Activated T-helper 1 cell treated with anti-CD3 and anti-CD28 coated beads, Interleukin-12 subunit alpha, Interleukin-12 subunit beta, Interleukin-2, Interleukin-4 antibody, amounts not matched to agents 30 ng/mL and 10 ng/mL and 1 ng/mL, durations not matched to agents 14 hours and 24 hours and 36 hours (primary cell): ENCODE results near the gene RAB27B. TPM values are rescaled to one million over a fixed set of nuclear protein-coding genes. Genes with fewer than 3 reads are reported as not detected.
"Not testable (repeated sequence)": the region's sequence is repeated elsewhere in the genome, so short reads cannot be mapped to it uniquely, and the experiment has no call there.

ENCODE experiments used
- DNase-seq: peaks from one replicate; pipeline ENCODE4 v3.0.0; 2021; ENCODE audit warnings: low spot score
- H3K27ac Mint-ChIP-seq: one replicate; pipeline ENCODE4 v1.8.0; 2021; ENCODE audit warnings: mild to moderate bottlenecking, mixed read lengths
- H3K27me3 Mint-ChIP-seq: one replicate; pipeline ENCODE4 v1.8.0; 2022; ENCODE audit warnings: mild to moderate bottlenecking, moderate library complexity, mixed read lengths; ENCODE audit not compliant: insufficient read depth
- H3K36me3 Mint-ChIP-seq: one replicate; pipeline ENCODE4 v1.8.0; 2021; ENCODE audit warnings: low read depth, mixed read lengths
- H3K4me1 Mint-ChIP-seq: one replicate; pipeline ENCODE4 v1.8.0; 2021; ENCODE audit warnings: low read depth, mixed read lengths
- H3K4me3 Mint-ChIP-seq: one replicate; pipeline ENCODE4 v1.8.0; 2021; ENCODE audit warnings: mild to moderate bottlenecking, moderate library complexity, mixed read lengths
- H3K9me3 Mint-ChIP-seq: one replicate; pipeline ENCODE4 v1.8.0; 2021; ENCODE audit warnings: mixed read lengths
- intact Hi-C: fragments of 100-400 bp; cut with micrococcal nuclease; formaldehyde crosslinking; loops from one replicate; pipeline ENCODE4 v1.15.1; 2024
- total RNA-seq: library from RNA; stranded (reverse); gene quantifications from 2 replicates; pipeline ENCODE4 v1.2.3, GENCODE V29; 2022

The RAB27B gene
- total RNA-seq, 1 donor from 2014 or later: 0.21 TPM

DNA sequence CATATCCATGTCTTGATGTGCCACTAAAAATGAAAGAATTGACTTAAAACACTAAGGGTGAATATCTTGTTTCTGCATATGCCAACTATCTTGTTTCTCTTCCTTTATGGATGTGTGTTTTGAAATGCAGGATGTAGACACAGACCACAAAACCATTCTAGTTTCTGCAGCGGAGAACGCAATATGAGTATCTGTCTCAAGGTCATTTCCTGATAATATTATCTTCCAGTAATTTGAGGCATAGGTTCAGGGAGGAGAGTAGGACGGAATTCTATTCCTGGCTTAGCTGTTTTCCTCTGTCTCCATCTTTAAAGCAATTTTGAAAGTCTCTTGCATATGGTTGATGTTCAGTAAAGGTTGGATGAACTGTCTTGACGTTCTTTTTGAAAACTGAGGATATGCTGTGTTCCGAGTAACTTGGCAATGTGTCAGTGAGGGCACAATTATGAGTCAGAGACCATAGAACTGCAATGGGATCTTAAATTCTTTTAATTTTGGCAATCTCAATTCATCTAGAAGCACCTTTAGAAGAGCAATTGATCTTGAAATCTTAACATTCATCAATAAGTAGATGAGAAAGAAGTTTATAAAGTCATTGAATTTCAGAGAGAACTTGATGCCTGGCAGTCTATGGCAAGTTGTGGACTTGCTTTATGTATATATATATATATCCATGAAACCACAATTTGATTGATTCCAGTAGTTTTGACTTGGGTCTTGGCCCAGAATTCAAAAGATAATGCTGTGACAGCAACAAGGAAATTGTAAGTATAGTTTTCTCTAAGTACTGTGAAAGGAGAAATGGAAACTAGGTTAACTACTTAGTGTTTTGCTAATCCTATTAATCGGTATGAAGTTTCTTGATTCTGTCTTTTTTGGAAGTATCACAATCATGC, 24.8 kb downstream of the RAB27B start:
- Mint-ChIP-seq H3K27me3 (peaks cover 4% of the 10 kb centered on the region), H3K4me1 (peaks cover 19% of the 10 kb centered on the region), H3K4me3 (no peak overlapping the region), H3K27ac (no peak overlapping the region), H3K9me3 (no peaks in the 10 kb centered on the region), H3K36me3 (no peaks in the 10 kb centered on the region)
- intact Hi-C loops: loop anchor here (5.0 kb wide), 1 partner anchor 136 kb away; no protein-coding TSS in a partner anchor
- DNase-seq: no peak

GRCh38 chr18:54855050-54855449, 26.8 kb downstream of the RAB27B start:
- intact Hi-C loops, H3K4me3 Mint-ChIP-seq, H3K27me3 Mint-ChIP-seq, H3K9me3 Mint-ChIP-seq, H3K36me3 Mint-ChIP-seq, H3K27ac Mint-ChIP-seq, DNase-seq: not testable (repeated sequence)
- H3K4me1 Mint-ChIP-seq: peaks cover 19% of the 10 kb centered on the region

DNA sequence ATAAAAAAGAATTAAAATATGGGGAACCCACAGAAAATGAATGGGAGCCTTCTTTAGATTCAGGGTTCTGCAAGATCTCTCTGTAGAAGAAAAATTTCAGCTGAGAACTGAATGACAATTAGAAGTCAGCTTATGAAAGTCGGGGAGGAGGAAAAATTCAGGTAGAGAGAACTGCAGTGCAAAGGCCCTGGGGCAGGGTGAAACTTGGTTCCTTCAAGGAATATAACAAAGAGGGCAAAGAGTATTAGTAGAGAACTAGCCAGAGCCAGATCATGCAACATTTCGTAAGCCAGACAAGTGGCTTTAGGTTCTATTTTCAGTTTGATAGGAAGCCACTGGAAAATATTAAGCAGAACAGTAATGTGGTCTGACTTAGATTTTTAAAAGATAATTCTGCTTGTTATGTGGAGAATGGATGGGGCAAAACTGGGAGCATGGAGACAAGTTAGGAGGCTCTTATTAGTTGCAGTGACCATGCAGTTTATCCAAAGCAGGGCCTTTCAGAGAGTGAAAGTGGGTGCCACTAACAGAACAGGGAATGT, 27.9 kb downstream of the RAB27B start:
- Mint-ChIP-seq H3K36me3 (no peaks in the 10 kb centered on the region), H3K4me1 (peaks cover 19% of the 10 kb centered on the region), H3K9me3 (no peaks in the 10 kb centered on the region), H3K4me3 (no peak overlapping the region), H3K27me3 (peaks cover 1% of the 10 kb centered on the region), H3K27ac (no peak overlapping the region)
- intact Hi-C loops: no loop called here
- no peak for DNase-seq

GRCh38 chr18:54857499-54857898, 29.2 kb downstream of the RAB27B start:
- Mint-ChIP-seq H3K4me1 (peaks cover 15% of the 10 kb centered on the region), H3K36me3 (no peaks in the 10 kb centered on the region), H3K9me3 (no peaks in the 10 kb centered on the region), H3K4me3 (no peak overlapping the region), H3K27me3 (no peaks in the 10 kb centered on the region), H3K27ac (no peak overlapping the region)
- intact Hi-C loops: no loop called here
- no peak for DNase-seq

GRCh38 chr18:54859667-54860421, 31.6 kb downstream of the RAB27B start:
- H3K4me1 Mint-ChIP-seq: no peaks in the 10 kb centered on the region
- intact Hi-C loops: no loop called here
- H3K4me3 Mint-ChIP-seq: no peak overlapping the region
- no peaks in the 10 kb centered on the region for H3K9me3 Mint-ChIP-seq
- no peaks in the 10 kb centered on the region for H3K27me3 Mint-ChIP-seq
- H3K36me3 Mint-ChIP-seq: no peaks in the 10 kb centered on the region
- no peak overlapping the region for H3K27ac Mint-ChIP-seq
- DNase-seq: no peak

- intact Hi-C loops: no loop called here
- no peak overlapping the region for H3K27ac Mint-ChIP-seq
- H3K9me3 Mint-ChIP-seq: no peaks in the 10 kb centered on the region
Measured at GRCh38 chr18:54860941-54861340, 32.7 kb downstream of the RAB27B start.

GRCh38 chr18:54867131-54867530, 38.9 kb downstream of the RAB27B start:
- no peaks in the 10 kb centered on the region for H3K36me3 Mint-ChIP-seq
- no peaks in the 10 kb centered on the region for H3K4me1 Mint-ChIP-seq
- no peak overlapping the region for H3K4me3 Mint-ChIP-seq
- no peak overlapping the region for H3K27ac Mint-ChIP-seq
- no peak for DNase-seq
- intact Hi-C loops: no loop called here
- no peaks in the 10 kb centered on the region for H3K27me3 Mint-ChIP-seq
- H3K9me3 Mint-ChIP-seq: no peaks in the 10 kb centered on the region

More at GRCh38 chr18:54860941-54861340, 32.7 kb downstream of the RAB27B start:
- no peaks in the 10 kb centered on the region for H3K36me3 Mint-ChIP-seq
- no peaks in the 10 kb centered on the region for H3K27me3 Mint-ChIP-seq
- H3K4me3 Mint-ChIP-seq: no peak overlapping the region
- DNase-seq: no peak
- no peaks in the 10 kb centered on the region for H3K4me1 Mint-ChIP-seq

DNA sequence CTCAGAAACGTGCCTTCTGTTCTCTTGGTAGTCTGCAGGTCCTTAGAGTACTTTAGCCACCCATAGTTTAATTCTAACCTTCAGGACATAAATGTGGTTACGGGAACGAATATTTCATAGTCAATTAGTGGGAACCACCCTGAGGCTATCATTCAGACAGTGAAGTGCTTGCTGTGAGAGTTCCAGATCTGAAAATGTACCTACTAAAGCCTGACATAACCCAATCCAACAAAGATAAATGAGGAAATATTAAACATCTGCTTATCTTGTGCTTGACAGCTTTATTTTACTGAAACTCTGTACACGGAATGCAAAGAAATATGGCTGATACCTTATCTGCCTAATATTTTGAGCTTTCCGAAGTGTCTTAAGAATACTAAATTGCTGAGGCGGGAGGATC, 43.0 kb downstream of the RAB27B start:
- H3K27me3 Mint-ChIP-seq: no peaks in the 10 kb centered on the region
- H3K9me3 Mint-ChIP-seq: no peaks in the 10 kb centered on the region
- H3K4me3 Mint-ChIP-seq: no peak overlapping the region
- intact Hi-C loops: no loop called here
- H3K36me3 Mint-ChIP-seq: no peaks in the 10 kb centered on the region
- DNase-seq: no peak
- no peak overlapping the region for H3K27ac Mint-ChIP-seq
- no peaks in the 10 kb centered on the region for H3K4me1 Mint-ChIP-seq

DNA sequence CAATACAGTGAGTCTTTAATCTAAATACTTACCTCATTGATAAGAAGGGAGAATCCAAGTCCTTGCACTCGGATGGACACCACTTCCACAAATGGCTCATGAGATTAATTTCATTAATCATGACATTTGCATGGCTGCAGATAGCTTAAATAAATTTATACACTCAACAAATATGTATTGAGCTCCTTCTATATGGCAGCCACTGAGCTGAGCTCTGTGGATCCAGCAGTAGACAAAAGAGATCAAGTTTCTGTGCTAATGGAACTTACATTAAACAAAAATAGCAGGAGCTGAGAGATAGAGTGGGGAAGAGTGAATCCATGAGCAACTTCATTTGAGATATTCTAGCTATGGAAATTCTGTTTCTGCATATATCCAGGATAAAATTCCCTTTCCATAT, 44.4 kb downstream of the RAB27B start:
- Mint-ChIP-seq H3K27me3 (no peaks in the 10 kb centered on the region), H3K27ac (no peak overlapping the region), H3K4me3 (no peak overlapping the region), H3K9me3 (no peaks in the 10 kb centered on the region), H3K4me1 (no peaks in the 10 kb centered on the region), H3K36me3 (no peaks in the 10 kb centered on the region)
- no peak for DNase-seq
- intact Hi-C loops: no loop called here

GRCh38 chr18:54873884-54874255, 45.6 kb downstream of the RAB27B start:
- peaks cover 2% of the 10 kb centered on the region for H3K27me3 Mint-ChIP-seq
- no peak overlapping the region for H3K27ac Mint-ChIP-seq
- DNase-seq: no peak
- H3K4me1 Mint-ChIP-seq: no peaks in the 10 kb centered on the region
- intact Hi-C loops: no loop called here
- H3K9me3 Mint-ChIP-seq: no peaks in the 10 kb centered on the region
- H3K36me3 Mint-ChIP-seq: no peaks in the 10 kb centered on the region
- H3K4me3 Mint-ChIP-seq: no peak overlapping the region

- no peak for DNase-seq
- intact Hi-C loops: no loop called here
- Mint-ChIP-seq H3K4me3 (no peak overlapping the region), H3K27ac (no peak overlapping the region), H3K36me3 (no peaks in the 10 kb centered on the region), H3K4me1 (no peaks in the 10 kb centered on the region), H3K27me3 (peaks cover 2% of the 10 kb centered on the region), H3K9me3 (no peaks in the 10 kb centered on the region)
Measured at GRCh38 chr18:54875063-54875462, 46.8 kb downstream of the RAB27B start.

- no peaks in the 10 kb centered on the region for H3K4me1 Mint-ChIP-seq
- intact Hi-C loops: no loop called here
- H3K9me3 Mint-ChIP-seq: no peaks in the 10 kb centered on the region
- H3K36me3 Mint-ChIP-seq: no peaks in the 10 kb centered on the region
- H3K4me3 Mint-ChIP-seq: no peak overlapping the region
- H3K27me3 Mint-ChIP-seq: peaks cover 2% of the 10 kb centered on the region
- DNase-seq: no peak
- H3K27ac Mint-ChIP-seq: no peak overlapping the region
Measured at GRCh38 chr18:54877076-54877475, 48.8 kb downstream of the RAB27B start.

GRCh38 chr18:54878159-54878622, 49.9 kb downstream of the RAB27B start:
- H3K27ac Mint-ChIP-seq: no peak overlapping the region
- peaks cover 2% of the 10 kb centered on the region for H3K27me3 Mint-ChIP-seq
- DNase-seq: no peak
- H3K9me3 Mint-ChIP-seq: no peaks in the 10 kb centered on the region
- intact Hi-C loops: no loop called here
- H3K4me1 Mint-ChIP-seq: no peaks in the 10 kb centered on the region
- H3K36me3 Mint-ChIP-seq: no peaks in the 10 kb centered on the region
- H3K4me3 Mint-ChIP-seq: no peak overlapping the region
